Measurements from ENCODE around the gene HENMT1. TPM values are rescaled to one million over a fixed set of nuclear protein-coding genes. Genes with fewer than 3 reads are reported as not detected.
"Not testable (repeated sequence)": the region's sequence is repeated elsewhere in the genome, so short reads cannot be mapped to it uniquely, and the experiment has no call there.

The HENMT1 gene
- total RNA-seq, 6 experiments from 2014 or later: 0.18 to 1.2 (median 0.70) TPM

DNA sequence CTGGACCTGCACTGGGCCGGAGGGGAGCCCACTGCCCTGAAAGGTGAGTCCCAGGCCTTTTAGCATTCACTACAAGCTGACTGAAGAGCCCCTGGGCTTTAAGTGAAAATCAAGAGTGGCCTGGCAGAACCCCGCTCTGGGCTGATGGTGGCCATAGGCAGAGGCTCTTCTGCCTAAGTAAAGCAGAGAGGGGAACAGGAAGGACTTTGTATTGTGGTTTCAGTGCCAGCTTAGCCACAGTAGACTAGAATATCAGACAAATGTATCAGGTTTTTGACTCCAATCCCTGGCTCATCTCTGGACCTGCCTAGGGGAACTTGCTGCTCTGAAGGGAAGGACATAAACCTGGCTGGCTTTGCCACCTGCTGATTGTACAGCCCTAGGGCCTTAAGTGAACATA, 10.2 kb upstream of the HENMT1 start:
- ATAC-seq (no peak), DNase-seq (no peak)
- Histone ChIP-seq H3K9me3 (no peaks in the 10 kb centered on the region), H3K4me3 (no peak overlapping the region), H3K36me3 (no peaks in the 10 kb centered on the region), H3K27ac (no peak overlapping the region), H3K27me3 (no peaks in the 10 kb centered on the region), H3K4me1 (no peaks in the 10 kb centered on the region)
- intact Hi-C loops (cut with DNase I): no loop called here
- 100% methylated on average over 1 of the region's 2 CpGs for WGBS (ENCODE audit: insufficient coverage, low coverage, low lambda C conversion rate, missing lambda C conversion rate)
- TF ChIP-seq POLR2A (IDR thresholded peaks at IDR 0.05): no peak
- TF ChIP-seq, protein P1, sequence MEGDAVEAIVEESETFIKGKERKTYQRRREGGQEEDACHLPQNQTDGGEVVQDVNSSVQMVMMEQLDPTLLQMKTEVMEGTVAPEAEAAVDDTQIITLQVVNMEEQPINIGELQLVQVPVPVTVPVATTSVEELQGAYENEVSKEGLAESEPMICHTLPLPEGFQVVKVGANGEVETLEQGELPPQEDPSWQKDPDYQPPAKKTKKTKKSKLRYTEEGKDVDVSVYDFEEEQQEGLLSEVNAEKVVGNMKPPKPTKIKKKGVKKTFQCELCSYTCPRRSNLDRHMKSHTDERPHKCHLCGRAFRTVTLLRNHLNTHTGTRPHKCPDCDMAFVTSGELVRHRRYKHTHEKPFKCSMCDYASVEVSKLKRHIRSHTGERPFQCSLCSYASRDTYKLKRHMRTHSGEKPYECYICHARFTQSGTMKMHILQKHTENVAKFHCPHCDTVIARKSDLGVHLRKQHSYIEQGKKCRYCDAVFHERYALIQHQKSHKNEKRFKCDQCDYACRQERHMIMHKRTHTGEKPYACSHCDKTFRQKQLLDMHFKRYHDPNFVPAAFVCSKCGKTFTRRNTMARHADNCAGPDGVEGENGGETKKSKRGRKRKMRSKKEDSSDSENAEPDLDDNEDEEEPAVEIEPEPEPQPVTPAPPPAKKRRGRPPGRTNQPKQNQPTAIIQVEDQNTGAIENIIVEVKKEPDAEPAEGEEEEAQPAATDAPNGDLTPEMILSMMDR (IDR thresholded peaks at IDR 0.05): no peak

DNA sequence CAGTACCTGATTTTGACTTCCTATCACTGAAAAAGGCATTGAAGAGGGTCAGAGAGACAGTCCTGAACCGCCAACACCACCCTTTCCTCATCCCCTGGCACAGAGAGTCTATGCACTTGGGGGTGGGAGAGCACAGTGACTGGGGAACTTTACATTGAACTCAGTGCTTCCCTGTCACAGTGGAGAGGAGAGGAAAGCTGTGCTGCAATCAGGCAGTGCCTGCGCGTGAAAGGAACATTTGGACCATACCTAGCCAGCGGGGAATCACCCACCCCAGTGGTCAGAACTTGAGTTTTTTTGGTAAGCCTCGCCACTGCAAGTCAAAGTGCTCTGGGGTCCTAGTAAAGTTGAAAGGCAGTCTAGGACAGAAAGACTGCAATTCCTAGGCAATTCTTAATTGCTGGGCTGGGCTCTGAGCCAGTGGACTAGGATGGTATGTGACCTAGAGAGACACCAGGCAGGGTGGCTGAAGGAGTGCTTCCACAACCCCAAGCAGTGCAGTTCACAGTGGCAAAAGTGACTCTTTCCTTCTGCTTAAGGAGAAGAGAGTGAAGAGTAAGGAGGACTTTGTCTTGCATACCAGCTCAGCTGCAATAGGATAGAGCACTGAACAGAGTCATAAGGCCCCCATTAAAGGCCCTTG, 9.4 kb upstream of the HENMT1 start:
- intact Hi-C loops (cut with DNase I): no loop called here
- DNase-seq (no peak), ATAC-seq (no peak)
- Histone ChIP-seq H3K27ac (no peak overlapping the region), H3K4me1 (no peaks in the 10 kb centered on the region), H3K36me3 (no peaks in the 10 kb centered on the region), H3K9me3 (no peaks in the 10 kb centered on the region), H3K27me3 (no peaks in the 10 kb centered on the region), H3K4me3 (no peak overlapping the region)
- 75% methylated on average over 1 of the region's 5 CpGs for WGBS (ENCODE audit: insufficient coverage, low coverage, low lambda C conversion rate, missing lambda C conversion rate)
- TF ChIP-seq POLR2A (IDR thresholded peaks at IDR 0.05): no peak
- TF ChIP-seq, protein P1 (IDR thresholded peaks at IDR 0.05): no peak

DNA sequence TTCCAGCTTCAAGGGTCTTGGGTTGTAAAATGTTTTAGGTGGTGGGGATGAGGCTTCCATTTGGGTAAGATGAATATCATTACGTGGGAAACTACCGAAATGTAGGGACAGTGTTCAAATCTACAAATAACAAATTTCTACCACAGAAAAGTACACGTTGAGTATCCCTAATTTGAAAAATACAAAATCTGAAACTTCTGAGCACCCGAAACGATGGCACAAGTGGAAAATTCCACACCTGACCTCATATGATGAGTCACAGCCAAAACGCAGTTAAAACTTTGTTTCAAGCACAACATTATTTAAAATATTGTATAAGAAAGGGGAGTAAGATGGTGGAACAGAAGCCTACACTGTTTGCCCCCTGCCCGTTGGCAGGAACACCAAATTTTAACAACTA, 8.8 kb upstream of the HENMT1 start:
- TF ChIP-seq POLR2A (IDR thresholded peaks at IDR 0.05): no peak
- TF ChIP-seq, protein P1 (IDR thresholded peaks at IDR 0.05): no peak
- 39% methylated on average over 5 of the region's 7 CpGs for WGBS (ENCODE audit: insufficient coverage, low coverage, low lambda C conversion rate, missing lambda C conversion rate)

GRCh38 chr1:108668777-108669176, 7.9 kb upstream of the HENMT1 start:
- H3K27ac ChIP-seq: no peak overlapping the region
- H3K36me3 ChIP-seq: no peaks in the 10 kb centered on the region
- ATAC-seq: no peak
- H3K9me3 ChIP-seq: no peaks in the 10 kb centered on the region
- DNase-seq: no peak
- TF ChIP-seq POLR2A (IDR thresholded peaks at IDR 0.05): no peak
- TF ChIP-seq, protein P1 (IDR thresholded peaks at IDR 0.05): no peak
- intact Hi-C loops (cut with DNase I): no loop called here
- H3K4me3 ChIP-seq: no peak overlapping the region
- no peaks in the 10 kb centered on the region for H3K27me3 ChIP-seq
- no peaks in the 10 kb centered on the region for H3K4me1 ChIP-seq

More for the DNA sequence above, 8.8 kb upstream of the HENMT1 start:
- intact Hi-C loops (cut with DNase I): no loop called here
- no peaks in the 10 kb centered on the region for H3K27me3 ChIP-seq
- ATAC-seq (no peak), DNase-seq (no peak)
- no peaks in the 10 kb centered on the region for H3K36me3 ChIP-seq
- no peak overlapping the region for H3K27ac ChIP-seq
- no peaks in the 10 kb centered on the region for H3K9me3 ChIP-seq
- H3K4me3 ChIP-seq: no peak overlapping the region
- no peaks in the 10 kb centered on the region for H3K4me1 ChIP-seq

DNA sequence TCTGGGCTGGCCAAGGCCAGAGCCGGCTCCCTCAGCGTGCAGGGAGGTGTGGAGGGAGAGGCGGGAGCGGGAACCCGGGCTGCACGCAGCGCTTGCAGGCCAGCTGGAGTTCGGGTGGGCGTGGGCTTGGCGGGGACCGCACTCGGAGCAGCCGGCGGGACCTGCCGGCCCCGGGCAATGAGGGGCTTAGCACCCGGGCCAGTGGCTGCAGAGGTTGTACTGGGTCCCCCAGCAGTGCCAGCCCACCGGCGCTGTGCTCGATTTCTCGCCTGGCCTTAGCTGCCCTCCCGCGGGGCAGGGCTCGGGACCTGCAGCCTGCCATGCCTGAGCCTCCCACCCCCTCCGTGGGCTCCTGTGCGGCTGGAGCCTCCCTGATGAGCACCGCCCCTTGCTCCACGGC, 6.5 kb upstream of the HENMT1 start:
- H3K9me3 ChIP-seq; H3K4me3 ChIP-seq; H3K27ac ChIP-seq; H3K27me3 ChIP-seq; H3K36me3 ChIP-seq; H3K4me1 ChIP-seq; DNase-seq; ATAC-seq; intact Hi-C loops (cut with DNase I): not testable (repeated sequence)
- WGBS (ENCODE audit: insufficient coverage, low coverage, low lambda C conversion rate, missing lambda C conversion rate): 90% methylated on average over 2 of the region's 28 CpGs
